HG03442 (cell line): ENCODE data around the gene HASPIN.

Source experiments
- ATAC-seq: cut with Tn5 transposase; IDR thresholded peaks from one replicate; pipeline ENCODE4 v1.9.1; 2021; ENCODE audit warnings: mild to moderate bottlenecking, moderate library complexity; ENCODE audit not compliant: unreplicated experiment

Gene HASPIN

DNA sequence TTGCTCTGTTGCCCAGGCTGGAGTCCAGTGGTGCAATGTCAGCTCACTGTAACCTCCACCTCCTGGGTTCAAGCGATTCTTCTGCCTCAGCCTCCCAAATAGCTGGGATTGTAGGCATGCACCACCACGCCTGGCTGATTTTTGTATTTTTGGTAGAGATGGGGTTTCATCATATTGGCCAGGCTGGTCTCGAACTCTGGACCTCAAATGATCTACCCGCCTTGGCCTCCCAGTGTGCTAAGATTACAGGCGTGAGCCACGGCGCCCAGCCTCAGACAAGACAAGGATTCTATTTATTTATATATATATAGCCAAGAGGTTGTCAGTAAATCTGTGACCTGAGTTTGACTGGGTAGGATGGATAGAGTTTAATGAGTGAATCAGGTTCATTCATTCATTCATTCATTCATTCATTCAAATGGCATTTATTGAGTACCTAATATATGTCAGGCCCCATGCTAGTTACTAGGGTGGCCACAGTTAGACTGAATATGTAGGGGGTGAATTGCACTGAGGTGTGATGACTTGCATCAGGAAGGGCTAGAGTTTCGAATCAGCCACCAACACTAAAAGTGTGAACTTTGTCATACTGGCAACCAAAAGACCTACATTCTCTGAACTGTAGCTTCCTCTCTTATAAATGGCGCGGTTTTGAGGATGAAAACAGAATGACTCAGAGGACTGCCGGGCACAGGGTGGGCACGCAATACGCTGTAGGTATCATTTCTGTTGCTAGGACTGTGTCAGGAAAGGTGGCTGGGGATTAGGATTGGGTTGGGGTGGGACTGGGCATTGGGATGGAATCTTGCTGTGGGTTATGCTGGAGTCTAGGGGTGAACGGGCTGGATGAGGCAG, 39.4 kb downstream of the HASPIN start:
- no peak for ATAC-seq

DNA sequence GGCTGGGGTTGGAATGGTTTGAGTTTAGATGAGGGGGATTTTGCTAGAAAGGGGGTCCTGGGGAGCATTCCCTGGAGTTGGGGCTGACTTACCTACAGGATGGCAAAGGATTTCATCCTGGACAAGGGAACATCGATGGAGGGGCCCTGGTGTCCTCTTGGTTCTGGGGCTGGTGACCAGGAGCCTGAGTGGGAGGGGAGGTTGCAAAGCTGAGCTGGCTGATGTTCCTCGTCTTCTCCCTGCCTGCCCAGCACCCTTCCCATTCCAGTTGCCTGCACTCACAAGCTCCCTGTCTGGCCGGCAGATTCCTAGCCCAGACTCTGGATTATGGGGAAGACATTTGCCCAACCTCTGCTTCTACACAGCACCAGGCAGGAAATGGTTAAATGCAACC, 40.1 kb downstream of the HASPIN start:
- ATAC-seq: no peak

DNA sequence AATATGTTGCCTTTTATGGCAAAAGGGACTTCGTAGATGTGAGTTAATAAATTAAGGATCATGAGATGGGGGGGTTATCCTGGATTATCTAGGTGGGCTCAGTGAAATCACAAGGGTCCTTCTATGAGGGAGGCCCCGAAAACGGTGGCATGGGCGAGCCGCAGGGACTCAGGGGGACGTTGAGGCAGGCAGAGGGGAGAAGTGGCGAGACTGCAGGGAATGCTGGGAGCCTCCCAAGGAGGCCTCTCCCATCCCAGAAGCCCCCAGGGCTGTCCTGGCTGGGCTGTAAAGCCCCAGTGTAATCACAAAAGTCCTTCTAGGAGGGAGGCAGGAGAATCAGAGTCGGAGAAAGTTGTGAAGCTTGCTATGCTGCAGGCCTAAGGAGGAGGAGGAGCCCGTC, 42.3 kb downstream of the HASPIN start:
- no peak for ATAC-seq

DNA sequence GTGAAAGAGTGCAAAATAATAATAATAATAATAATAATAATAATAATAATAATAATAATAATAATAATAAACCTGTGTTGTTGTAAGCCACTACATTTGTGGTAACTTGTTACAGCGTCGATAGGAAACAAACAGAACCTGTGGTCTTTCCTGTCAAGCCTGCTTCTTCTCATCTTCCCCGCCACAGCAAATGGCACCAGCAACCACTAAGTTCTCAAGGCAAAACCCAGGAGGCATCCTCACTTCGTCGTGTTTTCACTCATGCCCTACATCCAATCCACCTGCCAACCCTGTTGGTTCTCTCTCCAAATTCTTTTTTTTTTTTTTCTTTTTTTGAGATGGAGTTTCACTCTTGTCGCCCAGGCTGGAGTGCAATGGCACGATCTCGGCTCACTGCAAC, 43.1 kb downstream of the HASPIN start:
- no peak for ATAC-seq

DNA sequence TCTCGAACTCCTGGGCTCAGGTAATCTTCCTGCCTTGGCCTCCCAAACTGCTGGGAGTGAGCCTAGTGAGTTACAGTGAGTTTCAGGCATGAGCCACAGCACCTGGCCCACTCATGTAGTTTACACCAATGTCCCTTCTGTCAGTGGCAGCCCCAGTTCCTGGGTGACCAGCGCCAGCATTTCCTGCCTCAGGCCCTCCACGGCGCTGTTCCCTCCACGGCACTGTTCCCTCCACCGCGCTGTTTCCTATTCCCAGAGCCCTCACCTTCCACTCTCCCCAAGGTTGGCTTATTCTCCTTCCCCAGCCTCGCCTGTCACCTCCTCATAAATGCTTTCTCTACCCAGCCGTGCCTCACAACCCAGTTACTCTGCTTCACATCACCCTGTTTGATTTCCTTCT, 44.6 kb downstream of the HASPIN start:
- ATAC-seq: no peak

DNA sequence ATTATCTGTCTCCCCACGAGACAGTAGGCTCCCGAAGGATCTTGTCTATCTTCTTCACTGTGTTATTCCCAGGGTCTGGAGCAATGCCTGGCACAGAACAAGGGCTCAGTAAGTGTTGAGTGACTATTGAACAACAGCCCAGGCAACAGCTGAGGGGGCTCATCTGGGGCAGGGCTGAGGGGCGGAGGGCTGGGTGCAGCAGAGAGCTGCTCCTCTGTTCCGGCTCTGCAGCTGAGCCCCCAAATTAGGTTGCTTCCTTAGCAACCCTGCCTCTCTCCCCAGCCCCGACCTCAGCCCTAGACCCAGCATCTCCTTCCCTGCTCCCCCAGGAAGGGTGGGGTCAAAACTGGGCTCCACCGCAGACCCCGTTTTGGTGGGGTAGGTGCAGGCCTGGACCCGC, 45.1 kb downstream of the HASPIN start:
- no peak for ATAC-seq

DNA sequence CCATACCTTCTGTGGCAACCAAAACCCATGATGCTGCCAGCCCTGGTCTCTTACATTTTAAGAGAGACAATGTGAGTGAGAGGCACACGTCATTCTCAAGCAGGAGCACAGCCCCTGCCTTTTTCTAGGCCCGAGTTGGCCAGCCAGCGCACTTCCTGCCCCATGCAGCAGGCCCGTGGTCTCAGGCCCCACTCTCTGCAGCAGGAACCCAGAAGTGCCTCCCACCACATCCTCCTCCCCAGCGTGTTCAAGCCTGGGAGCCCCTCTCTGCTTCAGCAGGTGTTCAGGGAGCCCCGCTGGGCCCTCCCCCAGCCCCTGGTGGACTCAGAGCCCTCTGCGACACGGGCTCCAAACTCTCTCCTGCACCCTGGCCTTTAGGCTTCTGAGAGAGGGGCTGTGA, 46.8 kb downstream of the HASPIN start:
- no peak for ATAC-seq

DNA sequence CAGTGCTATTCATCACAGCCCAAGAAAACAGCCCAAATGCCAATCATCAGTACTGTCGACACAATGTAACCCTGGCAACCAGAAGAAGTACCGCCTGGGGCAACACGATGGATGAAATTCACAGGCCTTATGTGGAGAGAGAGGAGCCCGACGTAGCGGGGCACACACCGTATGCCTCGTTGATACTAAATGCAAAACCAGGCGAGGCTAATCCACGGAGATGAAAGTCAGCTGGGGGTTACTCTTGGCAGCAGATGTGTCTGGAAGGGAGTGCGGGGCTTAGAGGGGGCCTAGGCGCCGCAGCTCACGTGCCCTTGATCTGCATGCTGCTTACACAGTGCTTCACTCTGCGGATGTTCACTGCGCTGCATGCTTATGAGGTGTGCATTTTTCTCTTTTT, 47.4 kb downstream of the HASPIN start:
- no peak for ATAC-seq

DNA sequence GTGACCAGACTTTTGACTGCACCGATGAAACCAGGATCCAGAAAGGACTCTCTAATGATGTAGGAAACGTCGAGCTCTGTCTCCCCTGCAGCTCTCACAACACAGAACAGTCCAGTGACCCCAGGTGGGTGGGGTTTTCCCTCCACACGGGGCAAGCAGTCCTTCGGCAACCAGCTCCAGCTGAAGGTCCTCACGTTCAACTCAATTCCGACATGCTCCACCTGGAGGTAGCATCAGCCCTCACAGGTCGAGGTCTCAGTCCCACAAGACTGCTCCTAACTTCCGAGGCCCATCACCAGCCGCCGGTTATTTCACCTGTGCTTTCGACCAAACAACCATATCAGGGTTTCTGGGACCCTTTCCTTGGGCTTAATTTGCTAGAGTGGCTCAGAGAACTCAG, 49.1 kb downstream of the HASPIN start:
- no peak for ATAC-seq

DNA sequence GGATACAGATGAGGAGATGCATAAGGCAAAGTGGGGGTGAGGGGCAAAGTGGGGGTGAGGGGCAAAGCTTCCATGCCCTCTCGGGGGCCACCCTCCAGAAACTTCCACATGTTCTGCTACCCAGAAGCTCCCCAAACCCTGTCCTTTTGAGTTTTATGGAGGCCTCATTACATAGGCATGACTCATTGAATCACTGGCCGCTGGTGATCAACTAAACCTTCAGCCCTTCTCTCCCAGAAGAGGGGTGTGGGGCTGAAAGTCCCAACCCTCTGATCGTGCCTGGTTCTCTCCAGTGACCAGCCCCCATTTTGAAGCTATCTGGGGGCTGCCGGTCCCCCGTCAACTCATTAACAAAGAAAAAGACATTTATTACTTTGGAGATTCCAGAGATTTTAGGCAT, 49.8 kb downstream of the HASPIN start:
- no peak for ATAC-seq

DNA sequence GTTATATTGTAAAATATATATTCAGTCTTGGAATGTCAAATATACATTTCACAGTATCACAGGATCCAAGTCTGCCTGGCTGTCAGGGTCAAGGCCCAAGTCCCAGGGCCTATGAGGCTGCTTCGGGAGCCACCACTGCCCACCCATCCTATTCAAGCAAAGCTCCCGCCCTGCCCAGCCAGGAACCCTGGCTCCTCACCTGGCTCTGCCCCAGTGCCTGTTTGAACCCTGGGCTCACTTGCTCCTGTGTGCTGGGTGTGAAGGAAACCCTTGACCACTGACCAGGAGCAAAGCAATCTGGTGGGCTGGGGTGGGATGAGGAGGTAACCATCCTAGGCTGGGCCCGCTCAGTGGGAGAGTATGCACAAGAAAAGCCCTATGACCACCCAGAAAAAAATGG, 50.3 kb downstream of the HASPIN start:
- no peak for ATAC-seq
